ENCODE data around the gene PSMA1. TPM values are rescaled to one million over a fixed set of nuclear protein-coding genes. Genes with fewer than 3 reads are reported as not detected.

PSMA1 gene
- total and polyA plus RNA-seq, 2 of the 13 experiments (the other 11 are each of a cell fraction or from before 2014, with no cell fraction given), result 188 to 229 TPM

GRCh38 chr11:14542324-14542723 is 22.1 kb upstream of the PSMA1 start:
- no peaks in the 10 kb centered on the region for H3K27me3 ChIP-seq (ENCODE audit: control insufficient read depth in 1 of 2, insufficient read depth in 2 of 2, low read length in 2 of 2)
- H3K79me2 ChIP-seq (ENCODE audit: insufficient read depth, low read length), result no peaks in the 10 kb centered on the region
- no peak overlapping the region for H3K4me3 ChIP-seq (replicated peaks in 1 of 3; ENCODE audit: insufficient read depth in 1 of 3, low read depth in 2 of 3, low read length in 3 of 3)
- ATAC-seq, result no peak
- in situ Hi-C loops (cut with HindIII; ENCODE audit: extremely low pct_ligation_motif_present, low pct_unique_long_range_greater_than_20kb) (loop anchor here (25.0 kb wide), 1 partner anchor 95 kb away; the partner anchor contains the start of gene PDE3B), intact Hi-C loops (cut with micrococcal nuclease; ENCODE audit: unreplicated experiment) (loop anchor here (5.0 kb wide), 1 partner anchor 75 kb away; no protein-coding TSS in a partner anchor)
- H3K4me2 ChIP-seq (ENCODE audit: low read depth, low read length), result no peak overlapping the region
- no peak overlapping the region for H3K9ac ChIP-seq (ENCODE audit: insufficient read depth, low read depth, low read length)
- TF ChIP-seq SATB2 (CRISPR knock-in tag; IDR thresholded peaks at IDR 0.05), result no peak
- TF ChIP-seq MTF2 (CRISPR knock-in tag; IDR thresholded peaks at IDR 0.05; ENCODE audit: borderline replicate concordance), result no peak
- no peak for TF ChIP-seq ZNF33B (CRISPR knock-in tag; IDR thresholded peaks at IDR 0.05)
- no peak for TF ChIP-seq GABPA (IDR thresholded peaks at IDR 0.05; ENCODE audit: low read depth, low read length)
- no peak for TF ChIP-seq GABPA (CRISPR knock-in tag; IDR thresholded peaks at IDR 0.05; ENCODE audit: low read depth)
- TF ChIP-seq, protein P1, sequence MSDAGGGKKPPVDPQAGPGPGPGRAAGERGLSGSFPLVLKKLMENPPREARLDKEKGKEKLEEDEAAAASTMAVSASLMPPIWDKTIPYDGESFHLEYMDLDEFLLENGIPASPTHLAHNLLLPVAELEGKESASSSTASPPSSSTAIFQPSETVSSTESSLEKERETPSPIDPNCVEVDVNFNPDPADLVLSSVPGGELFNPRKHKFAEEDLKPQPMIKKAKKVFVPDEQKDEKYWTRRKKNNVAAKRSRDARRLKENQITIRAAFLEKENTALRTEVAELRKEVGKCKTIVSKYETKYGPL (CRISPR knock-in tag; IDR thresholded peaks at IDR 0.05), result no peak
- TF ChIP-seq, protein P2, sequence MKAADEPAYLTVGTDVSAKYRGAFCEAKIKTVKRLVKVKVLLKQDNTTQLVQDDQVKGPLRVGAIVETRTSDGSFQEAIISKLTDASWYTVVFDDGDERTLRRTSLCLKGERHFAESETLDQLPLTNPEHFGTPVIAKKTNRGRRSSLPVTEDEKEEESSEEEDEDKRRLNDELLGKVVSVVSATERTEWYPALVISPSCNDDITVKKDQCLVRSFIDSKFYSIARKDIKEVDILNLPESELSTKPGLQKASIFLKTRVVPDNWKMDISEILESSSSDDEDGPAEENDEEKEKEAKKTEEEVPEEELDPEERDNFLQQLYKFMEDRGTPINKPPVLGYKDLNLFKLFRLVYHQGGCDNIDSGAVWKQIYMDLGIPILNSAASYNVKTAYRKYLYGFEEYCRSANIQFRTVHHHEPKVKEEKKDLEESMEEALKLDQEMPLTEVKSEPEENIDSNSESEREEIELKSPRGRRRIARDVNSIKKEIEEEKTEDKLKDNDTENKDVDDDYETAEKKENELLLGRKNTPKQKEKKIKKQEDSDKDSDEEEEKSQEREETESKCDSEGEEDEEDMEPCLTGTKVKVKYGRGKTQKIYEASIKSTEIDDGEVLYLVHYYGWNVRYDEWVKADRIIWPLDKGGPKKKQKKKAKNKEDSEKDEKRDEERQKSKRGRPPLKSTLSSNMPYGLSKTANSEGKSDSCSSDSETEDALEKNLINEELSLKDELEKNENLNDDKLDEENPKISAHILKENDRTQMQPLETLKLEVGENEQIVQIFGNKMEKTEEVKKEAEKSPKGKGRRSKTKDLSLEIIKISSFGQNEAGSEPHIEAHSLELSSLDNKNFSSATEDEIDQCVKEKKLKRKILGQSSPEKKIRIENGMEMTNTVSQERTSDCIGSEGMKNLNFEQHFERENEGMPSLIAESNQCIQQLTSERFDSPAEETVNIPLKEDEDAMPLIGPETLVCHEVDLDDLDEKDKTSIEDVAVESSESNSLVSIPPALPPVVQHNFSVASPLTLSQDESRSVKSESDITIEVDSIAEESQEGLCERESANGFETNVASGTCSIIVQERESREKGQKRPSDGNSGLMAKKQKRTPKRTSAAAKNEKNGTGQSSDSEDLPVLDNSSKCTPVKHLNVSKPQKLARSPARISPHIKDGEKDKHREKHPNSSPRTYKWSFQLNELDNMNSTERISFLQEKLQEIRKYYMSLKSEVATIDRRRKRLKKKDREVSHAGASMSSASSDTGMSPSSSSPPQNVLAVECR (CRISPR knock-in tag; IDR thresholded peaks at IDR 0.05; ENCODE audit: borderline replicate concordance), result no peak
- TF ChIP-seq, protein P3, sequence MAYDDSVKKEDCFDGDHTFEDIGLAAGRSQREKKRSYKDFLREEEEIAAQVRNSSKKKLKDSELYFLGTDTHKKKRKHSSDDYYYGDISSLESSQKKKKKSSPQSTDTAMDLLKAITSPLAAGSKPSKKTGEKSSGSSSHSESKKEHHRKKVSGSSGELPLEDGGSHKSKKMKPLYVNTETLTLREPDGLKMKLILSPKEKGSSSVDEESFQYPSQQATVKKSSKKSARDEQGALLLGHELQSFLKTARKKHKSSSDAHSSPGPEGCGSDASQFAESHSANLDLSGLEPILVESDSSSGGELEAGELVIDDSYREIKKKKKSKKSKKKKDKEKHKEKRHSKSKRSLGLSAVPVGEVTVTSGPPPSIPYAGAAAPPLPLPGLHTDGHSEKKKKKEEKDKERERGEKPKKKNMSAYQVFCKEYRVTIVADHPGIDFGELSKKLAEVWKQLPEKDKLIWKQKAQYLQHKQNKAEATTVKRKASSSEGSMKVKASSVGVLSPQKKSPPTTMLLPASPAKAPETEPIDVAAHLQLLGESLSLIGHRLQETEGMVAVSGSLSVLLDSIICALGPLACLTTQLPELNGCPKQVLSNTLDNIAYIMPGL (CRISPR knock-in tag; IDR thresholded peaks at IDR 0.05; ENCODE audit: borderline replicate concordance in 1 of 2, low read depth in 1 of 2), result no peak
- TF ChIP-seq PHB2 (IDR thresholded peaks at IDR 0.05; ENCODE audit: partially characterized antibody), result no peak
- no peak for TF ChIP-seq PCBP1 (IDR thresholded peaks at IDR 0.05; ENCODE audit: borderline replicate concordance, low read depth, low read length)
- no peak for TF ChIP-seq GFI1 (CRISPR knock-in tag; IDR thresholded peaks at IDR 0.05; ENCODE audit: borderline replicate concordance)
- TF ChIP-seq FOXK1 (CRISPR knock-in tag; IDR thresholded peaks at IDR 0.05; ENCODE audit: borderline replicate concordance, low read depth), result no peak
- POLR2A ChIA-PET, result interaction anchor here (1.1 kb wide), 1 partner anchor 36 kb away, joined by 3 read pairs; no protein-coding TSS in a partner anchor
- H3K27ac ChIP-seq (ENCODE audit: extremely low read length, insufficient read depth, low read length), result no peak overlapping the region
- CTCF ChIA-PET (ENCODE audit: low intra/inter-chr PET ratio, low total read pairs), result no interaction called here
- DNase-seq (ENCODE audit: low spot score), result no peak
- no peaks in the 10 kb centered on the region for H3K9me3 ChIP-seq (ENCODE audit: low read length)
- H3K36me3 ChIP-seq (replicated peaks in 1 of 2; ENCODE audit: control insufficient read depth in 1 of 2, insufficient read depth in 2 of 2, low read length in 2 of 2), result no peaks in the 10 kb centered on the region; a peak in 2 of 5 replicates
- no peak for FAIRE-seq
- H2AFZ ChIP-seq (ENCODE audit: low read length), result no peak overlapping the region
- no TSS peak for BruUV-seq (replicated peaks)
- peaks cover 24% of the 10 kb centered on the region for H3K4me1 ChIP-seq (ENCODE audit: insufficient read depth, low read length)
- H4K20me1 ChIP-seq (ENCODE audit: insufficient read depth, low read length), result no peaks in the 10 kb centered on the region
